Kidney epithelial cell (primary cell): ENCODE measurements around the gene NPFFR1. TPM values are rescaled to one million over a fixed set of nuclear protein-coding genes. Genes with fewer than 3 reads are reported as not detected.
A peak's percentile ranks its signal among the peaks of the same experiment; 100 is the strongest.

ENCODE experiments used
- DNase-seq: peaks from one replicate; pipeline ENCODE4 v3.0.0-alpha.2; 2010; ENCODE audit warnings: low read depth
- H3K27me3 ChIP-seq: 2 replicates; pipeline ENCODE4 v1.6.0; 2011; ENCODE audit warnings: low read length; ENCODE audit not compliant: control insufficient read depth, insufficient read depth
- H3K36me3 ChIP-seq: 2 replicates; pipeline ENCODE4 v1.5.1; 2011; ENCODE audit warnings: low read length; ENCODE audit not compliant: control insufficient read depth, insufficient read depth
- H3K4me3 ChIP-seq: 2 replicates; pipeline ENCODE4 v1.5.1; 2011; ENCODE audit warnings: low read depth, mild to moderate bottlenecking, control low read depth, low read length
- total RNA-seq: library from RNA; depleted of rRNA; stranded (reverse); fragments of >200 nt; gene quantifications from 2 replicates; pipeline ENCODE4 v1.2.3, GENCODE V29; 2015
- TF ChIP-seq, protein P1 (sequence below): IDR thresholded peaks from 2 replicates; pipeline ENCODE4 v1.5.1; 2011; ENCODE audit warnings: mild to moderate bottlenecking, moderate library complexity, low read length, control low read depth, inconsistent platforms; ENCODE audit not compliant: insufficient read depth, poor library complexity, severe bottlenecking

NPFFR1 gene
- total RNA-seq, 1 donor from 2014 or later: 0.04 TPM

DNA sequence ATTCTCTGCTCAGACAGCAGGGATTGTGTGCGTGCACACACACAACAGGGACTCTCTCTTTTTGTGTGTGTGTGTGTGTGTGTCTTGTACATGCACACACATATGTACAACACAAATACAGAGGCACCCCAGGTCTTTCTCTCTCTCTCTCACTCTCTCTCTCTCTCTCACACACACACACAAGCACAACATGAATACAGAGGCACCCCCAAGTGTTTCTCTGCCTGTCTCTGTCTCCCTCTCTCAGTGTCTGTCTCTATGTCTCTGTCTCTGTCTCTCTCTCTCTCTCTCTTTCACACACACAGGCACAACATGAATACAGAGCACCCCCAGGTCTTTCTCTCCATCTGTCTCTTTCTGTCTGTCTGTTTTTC lies 746 bp downstream of the NPFFR1 start:
- Histone ChIP-seq H3K27me3 (peaks cover 27% of the 10 kb centered on the region), H3K4me3 (no peak overlapping the region), H3K36me3 (no peaks in the 10 kb centered on the region)
- TF ChIP-seq, protein P1, sequence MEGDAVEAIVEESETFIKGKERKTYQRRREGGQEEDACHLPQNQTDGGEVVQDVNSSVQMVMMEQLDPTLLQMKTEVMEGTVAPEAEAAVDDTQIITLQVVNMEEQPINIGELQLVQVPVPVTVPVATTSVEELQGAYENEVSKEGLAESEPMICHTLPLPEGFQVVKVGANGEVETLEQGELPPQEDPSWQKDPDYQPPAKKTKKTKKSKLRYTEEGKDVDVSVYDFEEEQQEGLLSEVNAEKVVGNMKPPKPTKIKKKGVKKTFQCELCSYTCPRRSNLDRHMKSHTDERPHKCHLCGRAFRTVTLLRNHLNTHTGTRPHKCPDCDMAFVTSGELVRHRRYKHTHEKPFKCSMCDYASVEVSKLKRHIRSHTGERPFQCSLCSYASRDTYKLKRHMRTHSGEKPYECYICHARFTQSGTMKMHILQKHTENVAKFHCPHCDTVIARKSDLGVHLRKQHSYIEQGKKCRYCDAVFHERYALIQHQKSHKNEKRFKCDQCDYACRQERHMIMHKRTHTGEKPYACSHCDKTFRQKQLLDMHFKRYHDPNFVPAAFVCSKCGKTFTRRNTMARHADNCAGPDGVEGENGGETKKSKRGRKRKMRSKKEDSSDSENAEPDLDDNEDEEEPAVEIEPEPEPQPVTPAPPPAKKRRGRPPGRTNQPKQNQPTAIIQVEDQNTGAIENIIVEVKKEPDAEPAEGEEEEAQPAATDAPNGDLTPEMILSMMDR: no peak
- no peak for DNase-seq

DNA sequence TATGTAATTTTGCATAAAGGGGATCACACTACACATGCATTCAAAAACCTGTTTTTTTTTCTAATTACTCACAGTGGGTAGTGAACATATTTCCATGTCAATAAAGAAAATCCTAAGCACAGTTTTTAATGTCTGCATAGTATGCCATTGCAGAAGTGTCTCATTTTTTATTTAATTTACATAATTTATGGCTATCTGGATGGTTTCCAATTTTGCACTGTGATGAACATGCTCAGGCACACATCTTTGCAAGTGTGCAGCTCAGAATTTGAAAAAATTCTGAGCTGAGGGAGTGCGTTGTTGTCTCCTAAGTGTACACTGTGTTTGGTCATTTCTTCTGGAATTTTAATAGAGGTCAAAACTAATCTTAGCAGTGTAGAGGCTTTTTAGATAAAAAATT lies 2.2 kb downstream of the NPFFR1 start:
- Histone ChIP-seq H3K27me3 (peaks cover 27% of the 10 kb centered on the region), H3K36me3 (no peaks in the 10 kb centered on the region), H3K4me3 (no peak overlapping the region)
- no peak for DNase-seq
- TF ChIP-seq, protein P1: no peak

DNA sequence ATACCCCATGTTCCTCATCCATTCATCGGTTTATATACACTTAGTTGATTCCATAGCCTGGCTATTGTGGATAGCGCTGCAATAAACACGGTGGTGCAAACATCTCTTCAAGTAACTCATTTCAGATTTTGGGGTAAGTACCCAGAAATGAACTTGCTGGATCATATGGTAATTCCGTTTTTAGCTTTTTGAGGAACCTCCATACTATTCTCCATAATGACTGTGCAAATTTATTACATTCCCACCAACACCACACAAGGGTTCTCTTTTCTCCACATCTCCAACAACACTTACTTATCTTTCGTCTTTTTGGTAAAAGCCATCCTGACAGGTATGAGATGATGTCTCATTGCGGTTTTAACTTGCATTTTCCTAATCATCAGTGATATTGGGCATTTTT lies 3.7 kb downstream of the NPFFR1 start:
- Histone ChIP-seq H3K36me3 (no peaks in the 10 kb centered on the region), H3K27me3 (peaks cover 24% of the 10 kb centered on the region), H3K4me3 (no peak overlapping the region)
- DNase-seq: no peak
- TF ChIP-seq, protein P1: no peak

DNA sequence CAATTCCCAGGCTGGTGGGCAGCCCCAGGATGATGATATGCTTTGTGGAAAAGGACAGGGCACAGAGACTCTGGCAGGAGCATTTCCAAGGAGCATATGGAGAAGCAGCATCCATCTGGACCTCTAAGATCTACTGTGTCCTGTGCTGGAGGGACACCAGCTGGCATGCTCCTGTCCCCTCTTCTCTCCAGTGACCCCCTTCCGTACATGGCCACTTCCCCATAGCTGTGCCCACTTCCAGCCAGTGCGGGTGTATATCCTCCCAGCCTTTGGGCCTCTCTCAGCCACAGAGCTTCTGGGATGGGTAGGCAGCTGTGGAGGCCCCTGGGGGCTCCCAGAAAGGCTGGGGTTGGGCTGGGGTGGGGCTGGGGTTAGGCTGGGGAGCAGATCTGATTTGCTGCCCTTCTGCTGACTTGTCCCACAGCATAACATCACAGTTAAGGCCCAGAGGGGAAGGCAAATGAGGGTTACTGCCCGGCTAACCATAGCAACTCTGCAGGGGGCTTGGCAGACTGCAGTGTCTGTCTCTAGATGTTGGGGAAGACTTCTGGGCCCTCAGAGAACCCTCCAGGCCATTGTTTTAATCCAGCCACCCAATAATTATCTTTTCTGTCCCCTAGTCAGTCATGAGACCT lies 6.3 kb downstream of the NPFFR1 start:
- Histone ChIP-seq H3K4me3 (no peak overlapping the region), H3K27me3 (peaks cover 4% of the 10 kb centered on the region), H3K36me3 (no peaks in the 10 kb centered on the region)
- no peak for DNase-seq
- TF ChIP-seq, protein P1: no peak

DNA sequence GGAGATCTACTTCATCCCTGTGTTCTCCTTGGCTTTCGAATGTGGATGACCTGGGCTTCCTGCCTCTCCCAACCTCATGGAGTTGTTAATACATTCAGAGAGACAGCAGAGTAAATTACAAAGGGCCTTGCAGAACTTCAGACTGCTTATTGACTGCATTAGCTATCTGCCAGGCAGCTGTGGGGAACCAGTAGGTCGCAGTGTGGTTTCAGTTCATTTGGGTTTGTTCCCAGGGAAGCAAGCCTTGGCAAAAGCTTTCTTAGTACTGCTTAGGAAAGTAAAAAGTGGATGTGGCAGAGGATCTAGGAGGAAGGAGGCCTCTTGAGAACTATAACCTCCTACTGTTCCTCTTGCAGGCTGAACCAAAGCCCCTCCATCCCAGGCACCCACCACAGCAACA lies 9.2 kb downstream of the NPFFR1 start:
- no peaks in the 10 kb centered on the region for H3K36me3 ChIP-seq
- H3K27me3 ChIP-seq: no peaks in the 10 kb centered on the region
- no peak overlapping the region for H3K4me3 ChIP-seq
- TF ChIP-seq, protein P1: no peak
- no peak for DNase-seq

DNA sequence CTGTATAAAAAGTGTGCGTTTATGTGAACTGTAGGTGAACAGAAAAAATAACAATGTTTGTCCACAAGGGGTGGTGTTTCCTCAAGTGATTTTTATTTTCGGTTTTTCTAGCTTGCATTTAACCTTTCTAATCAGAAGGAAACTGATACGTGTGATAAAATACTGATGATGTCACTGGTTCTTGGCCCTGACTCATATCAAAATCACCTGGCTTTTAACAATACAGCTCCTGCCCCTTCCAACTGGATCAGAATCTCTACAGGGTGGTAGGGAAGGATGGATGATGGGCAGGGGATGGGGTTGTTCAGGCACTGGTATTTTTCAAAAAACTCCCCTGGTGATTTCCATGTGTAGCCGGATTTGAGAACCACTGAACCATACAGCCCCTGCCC lies 10.9 kb downstream of the NPFFR1 start:
- no peak for DNase-seq
- TF ChIP-seq, protein P1: peak; percentile 40
- no peak overlapping the region for H3K4me3 ChIP-seq
- H3K27me3 ChIP-seq: no peaks in the 10 kb centered on the region
- H3K36me3 ChIP-seq: no peaks in the 10 kb centered on the region
